HG02798 (cell line): Measurements from ENCODE around the gene IL22RA2.
A peak's percentile ranks its signal among the peaks of the same experiment; 100 is the strongest.
"Not testable (repeated sequence)": the region's sequence is repeated elsewhere in the genome, so short reads cannot be mapped to it uniquely, and the experiment has no call there.

ENCODE experiments used
- ATAC-seq: cut with Tn5 transposase; IDR thresholded peaks from one replicate; pipeline ENCODE4 v1.9.1; 2021; ENCODE audit warnings: mild to moderate bottlenecking; ENCODE audit not compliant: unreplicated experiment, poor library complexity

The IL22RA2 gene, protein sequence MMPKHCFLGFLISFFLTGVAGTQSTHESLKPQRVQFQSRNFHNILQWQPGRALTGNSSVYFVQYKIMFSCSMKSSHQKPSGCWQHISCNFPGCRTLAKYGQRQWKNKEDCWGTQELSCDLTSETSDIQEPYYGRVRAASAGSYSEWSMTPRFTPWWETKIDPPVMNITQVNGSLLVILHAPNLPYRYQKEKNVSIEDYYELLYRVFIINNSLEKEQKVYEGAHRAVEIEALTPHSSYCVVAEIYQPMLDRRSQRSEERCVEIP

GRCh38 chr6:137173501-137173900, at the start of gene IL22RA2:
Gene IL22RA2, minus strand, starts transcription at chr6:137173644. Its CDS starts 11,895 bp downstream, at chr6:137161749.
- ATAC-seq, result no peak

- ATAC-seq, result no peak
Measured at GRCh38 chr6:137222381-137222780, 48.9 kb upstream of the IL22RA2 start.

GRCh38 chr6:137219664-137220252, 46.3 kb upstream of the IL22RA2 start:
- peak; percentile 11 for ATAC-seq

GRCh38 chr6:137218917-137219663, 45.6 kb upstream of the IL22RA2 start, which contains the start of gene IFNGR1:
Gene IFNGR1, minus strand, starts transcription at chr6:137219385. Its CDS starts 58 bp downstream, at chr6:137219327.
- peak; percentile 94 for ATAC-seq

GRCh38 chr6:137218473-137218916, 45.1 kb upstream of the IL22RA2 start:
- ATAC-seq, result peak; percentile 39

DNA sequence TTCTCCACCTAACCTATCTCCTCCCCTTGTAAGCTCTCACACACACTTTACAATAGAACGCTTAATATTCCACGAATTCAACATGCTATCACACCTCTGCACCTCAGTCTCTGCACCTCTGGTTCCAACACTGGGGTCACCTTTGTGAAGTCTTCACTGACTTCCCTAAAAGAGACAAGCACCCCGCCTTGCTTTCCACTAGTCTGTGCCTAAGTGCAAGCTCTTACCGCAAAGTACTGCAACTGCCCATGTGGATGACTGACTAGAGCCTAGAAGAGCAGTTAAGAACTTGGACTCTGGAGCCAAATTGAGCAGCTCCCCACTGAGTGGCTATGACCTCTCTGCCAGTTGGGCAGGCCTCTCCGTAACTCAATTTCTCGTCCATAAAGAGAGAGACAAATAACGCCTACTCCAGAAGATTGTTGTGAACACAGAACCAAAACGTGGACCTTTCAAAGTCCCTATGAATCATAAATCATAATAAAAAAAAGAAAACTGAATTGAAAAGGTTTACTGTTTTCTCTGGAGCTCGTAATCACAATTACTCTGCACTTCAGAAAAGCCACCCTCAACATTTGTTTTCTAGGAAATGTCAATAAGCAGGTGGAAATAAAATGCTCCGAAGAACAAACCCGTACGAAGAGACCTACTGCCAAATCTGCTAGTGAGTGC, 44.5 kb upstream of the IL22RA2 start:
- peak; percentile 15 for ATAC-seq

- ATAC-seq, result no peak
Measured at GRCh38 chr6:137216875-137217553, 43.6 kb upstream of the IL22RA2 start.

- ATAC-seq, result no peak
Measured at GRCh38 chr6:137216106-137216505, 42.7 kb upstream of the IL22RA2 start.

- not testable (repeated sequence) for ATAC-seq
Measured at GRCh38 chr6:137215630-137216029, 42.2 kb upstream of the IL22RA2 start.

- no peak for ATAC-seq
Measured at GRCh38 chr6:137214931-137215330, 41.5 kb upstream of the IL22RA2 start.

DNA sequence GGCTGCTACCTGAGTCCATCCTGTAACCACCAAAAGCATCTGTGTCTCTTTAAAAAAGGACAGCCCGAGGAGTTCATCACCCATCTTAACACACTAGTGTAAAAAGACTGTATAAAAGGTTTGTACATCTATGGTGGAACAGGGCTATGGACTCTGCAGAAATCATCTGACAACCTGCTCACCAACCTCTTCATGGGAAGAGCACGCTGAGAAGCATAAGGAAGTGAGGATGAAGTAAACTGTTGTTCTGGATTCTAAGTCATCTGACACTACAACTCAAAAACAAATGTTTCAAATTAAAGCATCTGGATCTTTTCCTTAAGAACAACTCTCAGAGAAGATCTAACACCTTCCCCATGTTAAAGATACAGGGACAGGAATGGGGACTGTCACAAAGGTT, 40.4 kb upstream of the IL22RA2 start:
- no peak for ATAC-seq

DNA sequence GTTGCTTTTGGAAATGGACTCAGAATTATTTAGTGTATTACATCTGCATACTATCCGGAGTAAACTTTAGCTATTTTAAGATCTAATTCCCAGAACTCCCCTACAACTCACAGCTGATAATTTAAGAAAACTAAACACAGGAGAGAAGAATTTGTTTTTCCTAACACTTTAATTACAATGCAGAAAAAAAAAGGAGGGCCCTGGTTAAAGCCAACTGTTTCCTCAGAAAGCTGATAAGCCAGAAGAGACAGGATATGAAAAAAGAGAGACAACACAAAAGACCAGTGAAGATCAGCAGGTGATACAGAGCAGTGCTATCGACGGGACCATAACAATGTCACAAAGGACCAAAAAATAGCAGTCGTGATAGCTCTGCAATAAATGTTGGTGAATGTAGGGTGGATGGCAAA, 39.9 kb upstream of the IL22RA2 start:
- ATAC-seq, result no peak

- ATAC-seq, result no peak
Measured at GRCh38 chr6:137211910-137212309, 38.5 kb upstream of the IL22RA2 start.

DNA sequence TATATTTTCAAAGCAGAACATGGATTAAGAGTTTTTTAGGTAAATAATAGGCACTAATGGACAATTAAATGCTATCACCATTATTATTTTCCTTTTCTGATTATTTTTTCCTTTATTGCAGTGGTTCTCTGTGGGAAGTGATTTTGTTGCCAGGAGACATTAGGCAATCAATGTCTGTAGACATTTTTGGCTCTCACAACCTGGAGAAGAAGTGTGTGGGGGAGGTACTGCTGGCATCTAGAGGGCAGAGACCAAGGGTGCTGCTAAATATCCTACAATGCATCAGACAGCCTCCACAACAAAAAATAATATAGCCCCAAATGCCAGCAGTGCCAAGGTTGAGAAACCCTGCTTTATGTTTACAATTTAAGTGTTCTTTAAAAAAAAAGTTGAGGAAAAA, 37.5 kb upstream of the IL22RA2 start:
- no peak for ATAC-seq

GRCh38 chr6:137208279-137208678, 34.8 kb upstream of the IL22RA2 start:
- ATAC-seq, result no peak

DNA sequence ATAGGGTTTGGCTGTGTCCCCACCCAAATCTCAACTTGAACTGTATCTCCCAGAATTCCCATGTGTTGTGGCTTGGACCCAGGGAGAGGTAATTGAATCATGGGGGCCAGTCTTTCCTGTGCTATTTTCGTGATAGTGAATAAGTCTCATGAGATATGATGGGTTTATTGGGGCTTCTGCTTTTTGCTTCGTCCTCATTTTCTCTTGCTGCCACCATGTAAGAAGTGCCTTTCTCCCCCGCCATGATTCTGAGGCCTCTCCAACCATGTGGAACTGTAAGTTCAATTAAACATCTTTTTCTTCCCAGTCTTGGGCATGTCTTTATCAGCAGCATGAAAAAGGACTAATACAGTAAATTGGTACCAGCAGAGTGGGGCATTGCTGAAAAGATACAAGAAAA, 34.0 kb upstream of the IL22RA2 start:
- ATAC-seq, result not testable (repeated sequence)

DNA sequence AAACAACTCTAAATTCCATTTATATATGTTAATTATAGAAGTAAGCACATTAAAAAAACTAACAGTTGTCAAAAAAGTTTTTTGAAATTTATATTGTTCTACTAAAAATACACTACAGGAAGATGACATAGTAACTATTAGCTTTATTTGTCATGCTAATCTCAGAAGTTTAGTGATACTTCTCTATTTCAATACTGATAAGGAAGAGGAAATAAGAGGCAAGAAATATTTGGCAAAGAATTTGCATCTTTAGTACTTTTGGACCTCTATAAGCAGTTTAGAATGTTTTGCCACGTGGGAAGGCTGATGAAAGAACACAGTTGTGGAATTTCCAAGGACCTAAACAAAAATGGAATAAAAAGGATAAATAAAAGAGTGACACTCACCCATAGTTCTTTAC, 33.1 kb upstream of the IL22RA2 start:
- ATAC-seq, result no peak

DNA sequence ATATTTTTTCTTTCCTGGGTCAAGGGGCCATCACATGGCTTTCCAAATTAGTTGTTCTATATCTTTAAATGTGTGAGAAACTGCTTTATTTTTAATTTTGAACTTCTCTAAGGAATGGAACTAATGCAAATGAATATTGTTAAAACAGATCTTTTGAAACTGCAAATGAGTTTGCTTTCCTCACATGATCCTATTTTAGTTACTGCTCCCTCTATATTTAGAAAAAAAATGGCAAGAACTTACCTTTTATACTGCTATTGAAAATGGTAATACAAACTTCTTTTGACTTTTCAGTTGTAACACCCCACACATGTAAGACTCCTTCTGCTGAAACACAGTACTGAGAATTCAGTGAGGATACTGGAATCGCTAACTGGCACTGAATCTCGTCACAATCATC, 29.8 kb upstream of the IL22RA2 start:
- no peak for ATAC-seq

DNA sequence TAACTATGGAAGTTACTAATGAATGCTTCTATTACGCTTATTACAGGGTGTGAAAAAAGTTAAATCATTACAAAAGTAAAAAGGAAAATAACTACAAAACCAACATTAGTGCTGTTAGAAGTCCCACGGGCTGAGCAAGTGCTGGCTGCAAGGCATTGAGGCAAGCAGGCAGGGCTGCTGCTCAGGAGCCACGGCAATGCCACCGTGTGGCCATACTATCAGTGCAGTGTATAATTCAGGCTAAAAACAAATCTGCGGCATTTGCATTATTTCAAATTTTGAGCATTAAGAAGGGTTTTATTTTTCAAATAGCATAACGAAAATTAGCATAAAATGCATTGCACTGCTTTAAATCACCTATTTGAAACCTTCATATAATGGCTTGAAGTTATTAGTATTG, 28.6 kb upstream of the IL22RA2 start:
- ATAC-seq, result peak; percentile 74

DNA sequence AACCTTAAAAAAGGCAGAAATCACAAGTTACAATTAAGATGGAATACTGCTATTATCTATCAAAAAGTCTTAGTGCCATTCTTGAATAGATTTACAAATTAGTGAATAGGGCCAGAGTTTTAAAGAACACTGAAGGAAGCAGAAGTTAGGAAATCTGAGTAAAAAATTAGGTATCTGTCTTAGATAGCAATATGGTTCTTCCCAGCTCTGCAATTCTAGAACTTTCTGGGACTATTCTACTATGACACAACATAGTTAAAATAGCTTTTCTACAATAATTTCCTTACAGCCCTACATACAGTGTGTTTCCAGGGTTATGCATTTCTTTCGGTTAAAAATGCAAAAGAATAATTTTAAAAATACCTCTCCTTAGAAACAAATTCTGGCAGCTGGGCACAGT, 27.6 kb upstream of the IL22RA2 start:
- no peak for ATAC-seq
